Activated naive CD8-positive, alpha-beta T cell treated with anti-CD3 and anti-CD28 coated beads for 36 hours (primary cell): ENCODE data around the gene PIGB. TPM values are rescaled to one million over a fixed set of nuclear protein-coding genes. Genes with fewer than 3 reads are reported as not detected.
"Not testable (repeated sequence)": the region's sequence is repeated elsewhere in the genome, so short reads cannot be mapped to it uniquely, and the experiment has no call there.

ENCODE experiments used
- DNase-seq: peaks from one replicate; pipeline ENCODE4 v3.0.0; 2021
- H3K27ac Mint-ChIP-seq: one replicate; pipeline ENCODE4 v1.8.0; 2022; ENCODE audit warnings: mild to moderate bottlenecking, moderate library complexity, mixed read lengths
- H3K27me3 Mint-ChIP-seq: one replicate; pipeline ENCODE4 v1.8.0; 2022; ENCODE audit warnings: mild to moderate bottlenecking, mixed read lengths
- H3K36me3 Mint-ChIP-seq: one replicate; pipeline ENCODE4 v1.8.0; 2021; ENCODE audit warnings: mild to moderate bottlenecking, mixed read lengths
- H3K4me1 Mint-ChIP-seq: one replicate; pipeline ENCODE4 v1.8.0; 2021; ENCODE audit warnings: mixed read lengths
- H3K4me3 Mint-ChIP-seq: one replicate; pipeline ENCODE4 v1.8.0; 2022; ENCODE audit warnings: mild to moderate bottlenecking, moderate library complexity, mixed read lengths
- H3K9me3 Mint-ChIP-seq: one replicate; pipeline ENCODE4 v1.8.0; 2022; ENCODE audit warnings: mixed read lengths
- total RNA-seq, 2 experiments: library from RNA; stranded (reverse); gene quantifications; one replicate each; pipeline ENCODE4 v1.2.3, GENCODE V29; 2021

The PIGB gene
- total RNA-seq, 2 experiments from 2014 or later = 16.9 to 20.3 TPM

DNA sequence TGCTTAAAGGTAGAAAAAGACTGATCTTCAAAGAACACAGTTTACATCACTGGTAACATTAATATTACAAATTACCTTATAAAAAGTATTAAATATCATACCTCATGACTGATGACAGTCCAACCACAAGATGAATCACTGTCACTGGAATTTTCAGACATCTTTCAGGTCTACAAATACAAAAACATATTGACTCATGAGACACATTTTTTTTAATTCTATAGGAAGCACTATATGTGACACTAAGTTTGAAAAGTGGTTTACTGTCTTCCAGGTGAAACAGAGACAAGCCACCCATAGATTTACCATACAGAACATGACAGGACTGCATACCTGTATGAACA lies 70.2 kb downstream of the PIGB start:
- H3K9me3 Mint-ChIP-seq = no peaks in the 10 kb centered on the region
- H3K27me3 Mint-ChIP-seq = no peaks in the 10 kb centered on the region
- H3K27ac Mint-ChIP-seq = peak overlapping the region; percentile 5

DNA sequence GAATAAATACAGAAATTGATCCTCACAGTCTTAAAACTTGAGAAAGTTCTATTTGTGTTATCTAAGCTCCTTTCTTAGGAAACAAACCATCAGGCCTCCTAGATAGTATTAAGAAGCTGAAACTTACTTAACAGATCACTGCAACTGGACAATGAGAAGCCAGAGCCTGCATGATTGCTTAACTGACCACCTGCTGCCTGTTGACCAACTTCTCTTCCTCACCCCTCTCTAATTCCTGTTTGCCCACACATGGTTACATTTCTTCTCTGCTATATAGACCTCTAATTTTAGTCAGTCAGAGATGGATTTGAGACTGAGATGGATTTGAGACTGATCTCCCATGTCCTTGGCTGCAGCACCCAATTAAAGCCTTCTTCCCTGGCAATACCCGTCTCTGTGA lies 75.7 kb downstream of the PIGB start:
- Mint-ChIP-seq H3K36me3 (peaks cover 38% of the 10 kb centered on the region), H3K4me1 (peaks cover 9% of the 10 kb centered on the region), H3K27ac (peak overlapping the region; percentile 26), H3K9me3 (no peaks in the 10 kb centered on the region), H3K27me3 (no peaks in the 10 kb centered on the region), H3K4me3 (no peak overlapping the region)
- no peak for DNase-seq

More for the DNA sequence above, 70.2 kb downstream of the PIGB start:
- peaks cover 10% of the 10 kb centered on the region for H3K4me1 Mint-ChIP-seq
- no peak overlapping the region for H3K4me3 Mint-ChIP-seq
- no peak for DNase-seq
- H3K36me3 Mint-ChIP-seq = peaks cover 5% of the 10 kb centered on the region

DNA sequence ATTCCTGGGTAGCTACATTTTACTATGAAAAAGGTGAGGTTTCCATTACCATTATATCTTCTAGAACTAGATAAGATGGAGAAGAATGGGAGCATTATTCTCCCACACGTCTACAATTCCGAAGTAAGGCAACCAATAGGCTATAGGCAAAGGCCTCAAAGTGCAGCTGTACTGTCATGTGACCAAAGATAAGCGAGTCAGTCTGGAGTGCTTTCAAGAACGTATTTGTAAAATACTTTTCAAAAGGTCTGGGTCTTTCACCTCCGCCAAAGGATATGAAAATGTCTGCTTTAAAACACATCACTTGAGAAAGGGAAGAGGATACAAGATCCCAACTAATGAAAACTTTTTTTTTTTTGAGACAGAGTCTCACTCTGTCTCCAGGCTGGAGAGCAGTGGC lies 79.2 kb downstream of the PIGB start:
- no peak for DNase-seq
- no peaks in the 10 kb centered on the region for H3K27me3 Mint-ChIP-seq
- no peak overlapping the region for H3K4me3 Mint-ChIP-seq
- H3K36me3 Mint-ChIP-seq = peaks cover 44% of the 10 kb centered on the region
- H3K9me3 Mint-ChIP-seq = peaks cover 2% of the 10 kb centered on the region
- no peak overlapping the region for H3K27ac Mint-ChIP-seq
- peaks cover 31% of the 10 kb centered on the region for H3K4me1 Mint-ChIP-seq

DNA sequence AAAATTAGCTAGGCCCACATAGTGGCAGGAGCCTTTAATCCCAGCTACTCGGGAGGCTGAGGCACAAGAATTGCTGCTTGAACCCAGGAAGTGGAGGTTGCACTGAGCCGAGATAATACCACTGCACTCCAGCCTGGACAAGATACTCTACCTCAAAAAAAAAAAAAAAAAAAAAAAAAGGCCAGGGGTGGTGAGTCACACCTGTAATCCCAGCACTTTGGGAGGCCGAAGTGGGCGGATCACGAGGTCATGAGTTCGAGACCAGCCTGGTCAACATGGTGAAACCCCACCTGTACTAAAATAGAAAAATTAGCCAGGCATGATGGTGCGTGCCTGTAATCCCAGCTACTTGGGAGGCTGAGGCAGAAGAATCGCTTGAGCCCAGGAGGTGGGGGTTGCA lies 81.0 kb downstream of the PIGB start:
- DNase-seq, H3K27ac Mint-ChIP-seq, H3K9me3 Mint-ChIP-seq, H3K4me3 Mint-ChIP-seq, H3K27me3 Mint-ChIP-seq: not testable (repeated sequence)
- Mint-ChIP-seq H3K4me1 (peaks cover 40% of the 10 kb centered on the region), H3K36me3 (peaks cover 41% of the 10 kb centered on the region)

DNA sequence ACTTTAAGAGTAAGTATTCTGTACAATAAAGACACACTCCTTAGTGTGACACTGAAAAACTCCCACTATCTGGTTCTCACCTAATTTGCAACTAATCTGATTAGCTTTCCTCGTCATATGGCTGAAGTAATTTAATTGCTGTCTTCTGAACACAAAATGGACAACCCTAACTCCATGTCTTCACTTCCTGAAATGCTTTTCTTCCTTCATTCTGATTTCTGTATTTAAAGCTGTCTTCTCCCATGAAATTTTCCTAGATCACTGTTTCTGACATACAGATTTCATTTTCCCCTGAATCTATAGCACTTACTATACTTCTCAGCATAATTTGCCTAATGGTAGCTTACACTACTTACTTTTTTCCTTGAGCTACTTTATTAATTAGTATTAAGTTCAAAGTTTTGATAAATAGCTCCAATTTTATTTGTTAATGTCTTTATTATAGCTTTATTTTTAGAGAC lies 82.8 kb downstream of the PIGB start:
- Mint-ChIP-seq H3K4me1 (peaks cover 42% of the 10 kb centered on the region), H3K27me3 (no peaks in the 10 kb centered on the region), H3K36me3 (peaks cover 28% of the 10 kb centered on the region), H3K4me3 (no peak overlapping the region), H3K27ac (no peak overlapping the region), H3K9me3 (peaks cover 2% of the 10 kb centered on the region)
- no peak for DNase-seq

DNA sequence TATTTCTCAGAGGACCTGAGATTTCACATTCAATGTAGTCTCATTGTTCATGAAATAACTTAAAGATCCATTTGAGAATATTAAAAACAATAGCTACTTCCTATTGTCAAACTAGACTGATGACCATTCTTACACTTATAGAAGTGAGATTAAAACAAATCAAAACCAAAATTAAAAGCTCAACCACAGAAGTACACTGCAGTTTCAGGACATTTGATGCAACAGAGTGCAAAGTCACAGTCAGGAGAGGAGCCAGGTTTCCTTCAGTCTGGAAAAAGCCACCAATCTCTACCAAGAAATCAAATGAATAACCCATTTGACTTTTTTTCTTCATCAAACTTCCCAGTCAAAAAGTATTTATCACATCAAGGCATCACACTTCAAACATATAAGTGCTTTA lies 83.7 kb downstream of the PIGB start:
- peak overlapping the region; percentile 81 for H3K27ac Mint-ChIP-seq
- no peak for DNase-seq
- H3K36me3 Mint-ChIP-seq = peaks cover 19% of the 10 kb centered on the region
- H3K27me3 Mint-ChIP-seq = no peaks in the 10 kb centered on the region
- peaks cover 46% of the 10 kb centered on the region for H3K4me1 Mint-ChIP-seq
- H3K9me3 Mint-ChIP-seq = peaks cover 2% of the 10 kb centered on the region
- no peak overlapping the region for H3K4me3 Mint-ChIP-seq

DNA sequence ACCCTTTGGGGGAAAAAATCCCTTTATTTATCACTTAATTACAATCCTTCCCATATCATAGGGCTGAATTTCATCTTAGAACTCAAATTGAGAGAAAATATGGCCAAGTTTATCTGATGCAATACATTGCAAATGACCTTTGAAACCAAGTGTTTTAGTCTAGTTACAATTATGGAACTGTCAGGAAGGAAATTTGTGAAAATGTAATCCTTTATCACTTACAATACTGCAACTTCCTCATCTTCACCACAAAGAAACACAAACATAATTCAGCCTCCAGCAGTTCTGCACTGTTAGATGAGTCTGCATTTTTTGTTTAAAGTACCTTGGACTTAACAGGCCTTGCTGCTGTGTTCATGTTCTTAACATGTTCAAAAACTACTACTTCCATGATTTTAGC lies 84.5 kb downstream of the PIGB start:
- peaks cover 2% of the 10 kb centered on the region for H3K9me3 Mint-ChIP-seq
- peaks cover 12% of the 10 kb centered on the region for H3K36me3 Mint-ChIP-seq
- DNase-seq = no peak
- peak overlapping the region; percentile 2 for H3K4me3 Mint-ChIP-seq
- H3K27me3 Mint-ChIP-seq = no peaks in the 10 kb centered on the region
- peaks cover 47% of the 10 kb centered on the region for H3K4me1 Mint-ChIP-seq
- peak overlapping the region; percentile 81 for H3K27ac Mint-ChIP-seq

Other genes starting within 250 kb of the PIGB start
- gene RSL24D1, start 122.3 kb upstream of the PIGB start, total RNA-seq = 100 to 1,000 TPM; 179 to 181 TPM
- 10 to 100 TPM; 82.2 to 91.0 TPM for gene RAB27A, start 29.4 kb upstream of the PIGB start, total RNA-seq
- gene PIGBOS1, start 99 bp upstream of the PIGB start, total RNA-seq = 10 to 100 TPM; 13.6 to 14.4 TPM
- gene CCPG1, start 89.1 kb downstream of the PIGB start, total RNA-seq = 10 to 100 TPM; 11.7 to 12.2 TPM
- under 1 TPM in 1 of 2 experiments, not detected in 1; 0.31 TPM for gene PIERCE2, start 89.3 kb downstream of the PIGB start, total RNA-seq
- under 1 TPM; 0.38 to 0.52 TPM for gene DNAAF4, start 189.0 kb downstream of the PIGB start, total RNA-seq